GM12872 (cell line): ENCODE measurements around the gene DCDC1.

Source experiments
- TF ChIP-seq, protein P1 (sequence below): IDR thresholded peaks from 3 replicates; pipeline ENCODE4 v1.5.1; 2011; ENCODE audit warnings: low read depth, mild to moderate bottlenecking, low read length, moderate library complexity; ENCODE audit not compliant: insufficient read depth

The DCDC1 gene

DNA sequence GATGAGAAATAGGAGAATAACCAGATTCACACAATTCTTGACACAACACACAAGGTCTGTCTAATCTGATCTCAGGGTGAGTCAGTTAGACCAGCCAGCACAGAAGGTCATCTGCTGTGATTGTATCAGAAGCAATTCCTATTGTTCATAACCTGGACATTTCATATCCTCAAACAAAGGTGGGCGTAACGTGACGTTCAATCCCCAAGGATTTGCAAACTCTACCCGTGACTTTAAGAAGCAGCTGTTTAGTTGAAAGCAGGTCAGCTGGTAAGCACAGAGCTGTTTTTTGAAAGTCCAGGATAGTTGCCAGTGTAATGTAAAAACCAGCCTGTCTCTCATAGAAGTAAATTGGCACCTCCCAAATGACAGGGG, 385.1 kb downstream of the DCDC1 start:
- TF ChIP-seq, protein P1, sequence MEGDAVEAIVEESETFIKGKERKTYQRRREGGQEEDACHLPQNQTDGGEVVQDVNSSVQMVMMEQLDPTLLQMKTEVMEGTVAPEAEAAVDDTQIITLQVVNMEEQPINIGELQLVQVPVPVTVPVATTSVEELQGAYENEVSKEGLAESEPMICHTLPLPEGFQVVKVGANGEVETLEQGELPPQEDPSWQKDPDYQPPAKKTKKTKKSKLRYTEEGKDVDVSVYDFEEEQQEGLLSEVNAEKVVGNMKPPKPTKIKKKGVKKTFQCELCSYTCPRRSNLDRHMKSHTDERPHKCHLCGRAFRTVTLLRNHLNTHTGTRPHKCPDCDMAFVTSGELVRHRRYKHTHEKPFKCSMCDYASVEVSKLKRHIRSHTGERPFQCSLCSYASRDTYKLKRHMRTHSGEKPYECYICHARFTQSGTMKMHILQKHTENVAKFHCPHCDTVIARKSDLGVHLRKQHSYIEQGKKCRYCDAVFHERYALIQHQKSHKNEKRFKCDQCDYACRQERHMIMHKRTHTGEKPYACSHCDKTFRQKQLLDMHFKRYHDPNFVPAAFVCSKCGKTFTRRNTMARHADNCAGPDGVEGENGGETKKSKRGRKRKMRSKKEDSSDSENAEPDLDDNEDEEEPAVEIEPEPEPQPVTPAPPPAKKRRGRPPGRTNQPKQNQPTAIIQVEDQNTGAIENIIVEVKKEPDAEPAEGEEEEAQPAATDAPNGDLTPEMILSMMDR: no peak

DNA sequence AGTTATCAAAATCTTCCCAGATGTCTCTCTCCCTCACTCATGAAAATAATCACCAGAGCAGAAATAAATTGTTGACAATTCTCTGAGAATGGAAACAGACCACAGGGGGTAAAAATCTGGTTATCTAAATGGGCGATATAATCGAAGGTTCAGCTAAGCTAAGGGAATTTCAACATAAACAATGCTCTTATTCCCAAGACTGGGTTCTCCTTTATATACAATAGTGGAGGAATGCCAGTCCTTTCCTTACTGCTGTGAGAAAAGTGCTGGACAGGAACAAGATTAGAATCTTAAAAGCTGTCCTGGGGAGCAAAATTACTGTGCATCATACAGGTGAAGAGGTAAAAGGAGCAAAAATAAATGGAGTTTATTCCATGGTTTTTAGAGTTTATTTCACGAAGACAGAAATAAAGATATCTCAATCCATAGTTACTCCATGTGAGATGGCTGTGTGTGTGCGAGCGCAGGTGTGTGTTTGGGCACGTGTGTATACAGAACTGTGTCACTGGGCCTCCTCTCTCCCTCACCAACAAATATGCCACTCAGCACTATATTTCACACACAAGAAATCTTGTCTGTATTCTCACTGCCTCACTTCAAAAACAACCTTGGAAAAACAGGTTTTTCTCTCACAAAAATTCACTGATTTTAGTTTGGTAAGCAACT, 385.6 kb downstream of the DCDC1 start:
- TF ChIP-seq, protein P1: no peak

DNA sequence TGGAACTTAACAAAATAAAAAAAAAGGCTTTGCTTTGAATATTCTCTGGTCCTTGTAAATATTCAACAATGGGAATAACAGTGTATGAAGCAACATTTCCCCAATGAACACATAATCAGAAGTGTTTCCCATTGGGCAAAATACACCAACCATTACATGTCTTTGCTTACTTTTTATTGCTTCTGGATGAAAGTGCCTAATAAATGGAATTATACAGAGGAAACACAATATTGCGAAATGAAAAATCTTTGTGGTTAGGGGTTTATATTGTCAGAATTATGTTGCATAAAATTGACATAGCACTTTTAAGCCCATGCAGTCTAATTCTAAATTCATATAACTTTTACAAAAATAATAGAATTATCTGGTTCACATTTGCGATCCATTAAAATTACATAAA, 386.4 kb downstream of the DCDC1 start:
- TF ChIP-seq, protein P1: no peak

DNA sequence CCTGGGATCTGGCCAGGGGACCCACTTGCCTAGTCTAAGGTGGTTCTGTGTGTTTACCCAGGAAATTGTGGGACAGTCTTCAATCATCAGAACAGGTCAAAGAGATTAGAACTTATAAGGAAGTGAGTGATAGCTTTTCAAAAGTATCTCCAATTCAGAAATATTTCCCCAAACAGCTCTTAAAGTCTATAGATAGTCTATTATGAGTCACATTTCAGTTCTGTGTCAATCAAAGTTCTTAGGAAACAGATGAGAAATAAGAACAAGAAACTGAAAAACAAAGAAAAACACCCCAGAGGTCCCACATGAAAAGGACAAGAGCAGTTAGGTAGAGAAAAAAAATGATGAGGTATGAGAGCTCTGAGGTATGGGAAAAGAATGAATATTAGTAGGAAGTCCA, 402.0 kb downstream of the DCDC1 start:
- TF ChIP-seq, protein P1: no peak

DNA sequence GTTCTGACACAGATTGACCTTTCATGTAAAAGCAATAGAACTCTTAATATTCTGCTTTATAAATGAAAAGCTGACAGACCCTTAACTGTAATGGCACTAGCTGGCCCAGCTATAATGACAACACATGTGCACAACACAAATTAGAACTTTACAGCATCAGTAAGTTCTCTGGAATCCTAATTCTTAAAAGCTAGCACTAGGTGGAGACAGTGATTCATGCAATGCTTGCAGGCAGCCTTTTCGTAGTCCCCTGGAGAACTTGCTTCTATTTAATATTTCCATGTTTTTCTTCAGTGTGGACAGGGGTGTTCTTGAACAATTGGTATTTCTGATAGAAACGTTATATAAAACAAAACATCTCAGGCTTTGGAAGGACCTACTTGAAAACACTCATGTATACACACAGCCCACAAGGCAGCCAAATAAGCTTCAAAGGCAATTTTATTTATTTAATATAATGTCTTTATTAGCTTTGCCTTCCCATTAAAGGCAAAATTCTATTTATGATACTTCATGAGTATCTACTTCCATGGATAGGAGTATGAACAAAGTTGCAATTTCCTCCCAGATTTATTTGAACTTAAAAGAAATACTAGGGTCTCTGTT, 409.0 kb downstream of the DCDC1 start:
- TF ChIP-seq, protein P1: 0 out of 3 replicates have a peak, but pooled peaks have one; percentile 33

DNA sequence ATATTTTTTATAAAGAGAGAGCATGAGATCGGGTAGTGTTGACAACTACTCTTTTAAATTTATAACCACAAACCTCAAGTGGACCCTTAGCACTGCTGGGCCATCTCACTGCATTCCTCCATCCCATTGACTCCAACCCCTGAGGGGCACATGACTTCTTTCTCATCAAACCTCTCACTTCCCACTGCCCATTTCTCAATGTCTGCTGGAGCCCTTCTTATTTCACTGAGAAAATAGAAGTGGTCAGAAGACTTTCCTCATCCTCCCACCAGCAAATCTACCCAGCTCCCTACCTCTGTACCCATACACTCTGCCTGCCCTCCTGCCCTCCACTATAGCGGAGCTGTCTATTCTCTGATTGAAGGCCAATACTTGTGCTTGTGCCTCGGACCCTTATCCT, 412.8 kb downstream of the DCDC1 start:
- TF ChIP-seq, protein P1: no peak

DNA sequence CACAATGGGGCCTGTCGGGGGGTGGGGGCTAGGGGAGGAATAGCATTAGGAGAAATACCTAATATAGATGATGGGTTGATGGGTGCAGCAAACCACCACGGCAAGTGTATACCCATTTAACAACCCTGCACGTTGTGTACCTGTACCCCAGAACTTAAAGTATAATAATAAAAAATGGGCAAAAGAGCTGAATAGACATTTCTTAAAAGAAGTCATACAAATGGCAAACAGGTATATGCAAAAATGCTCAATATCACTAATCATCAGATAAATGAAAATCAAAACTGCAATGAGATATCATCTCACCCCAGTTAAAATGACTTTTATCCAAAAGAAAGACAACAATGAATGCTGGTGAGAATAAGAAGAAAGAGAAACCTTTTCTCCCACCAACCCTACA, 419.7 kb downstream of the DCDC1 start:
- TF ChIP-seq, protein P1: no peak
